Subcutaneous adipose tissue (tissue), 4 donors: ENCODE measurements around the gene BPHL. TPM values are rescaled to one million over a fixed set of nuclear protein-coding genes. Genes with fewer than 3 reads are reported as not detected.

Source experiments
- CTCF ChIP-seq: fragments of 450-650 bp; IDR thresholded peaks from one replicate; pipeline ENCODE4 v1.5.1; 2016; ENCODE audit warnings: low read depth, mild to moderate bottlenecking, control low read depth, antibody characterized with exemption, moderate library complexity
- small RNA-seq: library from RNA; depleted of rRNA; stranded (forward); fragments of <200 nt; gene quantifications from one replicate; pipeline ENCODE3, GENCODE V24; 2016
- total RNA-seq, 4 donors: library from RNA; depleted of rRNA; stranded (reverse); fragments of >200 nt; gene quantifications; one replicate each; pipeline ENCODE4 v1.1.0, GENCODE V29; 2016

Gene BPHL
- total RNA-seq, 4 donors from 2014 or later, result 25.8 to 41.6 (median 30.0) TPM

- TF ChIP-seq CTCF, result no peak
These were observed 82.2 kb downstream of the BPHL start for GRCh38 chr6:3200682-3201081.

- TF ChIP-seq CTCF, result no peak
These were observed 82.9 kb downstream of the BPHL start for GRCh38 chr6:3201388-3201787.

Small RNAs within 50 kb of the gene (small RNA-seq; reads per million reads assigned to genes)
- gene RNA5SP201, result not detected

Other genes starting within 250 kb of the BPHL start
- 1 to 10 TPM; 4.7 to 8.3 (median 5.8) TPM for gene SERPINB9, start 215.4 kb upstream of the BPHL start, total RNA-seq
- gene SERPINB6, start 147.1 kb upstream of the BPHL start, total RNA-seq, result 100 to 1,000 TPM; 111 to 243 (median 166) TPM
- 10 to 100 TPM; 37.2 to 89.7 (median 43.3) TPM for gene NQO2, start 118.8 kb upstream of the BPHL start, total RNA-seq
- gene RIPK1, start 50.2 kb upstream of the BPHL start, total RNA-seq, result 10 to 100 TPM; 25.2 to 33.9 (median 29.1) TPM
- gene TUBB2A, start 38.8 kb downstream of the BPHL start, total RNA-seq, result 10 to 100 TPM; 34.0 to 66.0 (median 51.3) TPM
- 1 to 10 TPM; 1.0 to 3.4 (median 2.5) TPM for gene TUBB2B, start 108.9 kb downstream of the BPHL start, total RNA-seq
- 10 to 100 TPM; 13.9 to 30.0 (median 19.5) TPM for gene PSMG4, start 140.2 kb downstream of the BPHL start, total RNA-seq